Measurements from ENCODE around the gene PAX5. TPM values are rescaled to one million over a fixed set of nuclear protein-coding genes. Genes with fewer than 3 reads are reported as not detected.

Gene PAX5
- polyA plus RNA-seq, 1 donor from 2014 or later: not detected

DNA sequence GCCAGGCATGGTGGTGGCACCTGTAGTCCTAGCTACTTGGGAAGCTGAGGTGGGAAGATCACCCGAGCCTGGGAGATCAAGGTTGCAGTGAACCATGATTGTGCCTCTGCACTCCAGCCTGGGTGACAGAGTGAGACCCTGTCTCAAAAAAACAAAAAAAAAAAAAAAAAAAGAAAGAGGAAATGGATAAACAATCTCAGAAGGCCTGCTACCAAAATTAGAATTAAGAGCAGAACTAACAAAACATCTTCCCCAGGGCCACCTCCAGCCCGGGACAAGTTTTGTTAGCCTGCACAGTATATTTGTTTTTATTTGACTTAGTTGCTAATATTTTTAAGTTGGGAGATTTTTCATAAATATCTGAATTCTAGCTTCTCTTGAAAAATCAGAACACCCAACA lies 23.1 kb downstream of the PAX5 start:
- Histone ChIP-seq H4K20me1 (ENCODE audit: insufficient read depth) (no peaks in the 10 kb centered on the region), H3K4me2 (ENCODE audit: low read length) (no peak overlapping the region), H3K4me3 (ENCODE audit: low read length) (no peak overlapping the region), H3K9ac (ENCODE audit: low read length) (no peak overlapping the region), H3K9me3 (ENCODE audit: low read length) (no peaks in the 10 kb centered on the region), H3F3A (ENCODE audit: insufficient read depth, low read length, poor library complexity, severe bottlenecking) (no peaks in the 10 kb centered on the region), H3K9me2 (ENCODE audit: insufficient read depth, low read length) (no peaks in the 10 kb centered on the region), H3K79me2 (replicated peaks; ENCODE audit: insufficient read depth, low read length) (no peaks in the 10 kb centered on the region), H3K36me3 (ENCODE audit: insufficient read depth, low read length) (no peaks in the 10 kb centered on the region), H3K27ac (ENCODE audit: low read length) (no peak overlapping the region), H2AFZ (ENCODE audit: low read depth, low read length) (no peak overlapping the region), H3K27me3 (ENCODE audit: insufficient read depth, low read depth, low read length) (peaks cover 16% of the 10 kb centered on the region)
- TF ChIP-seq EP300 (conservative IDR thresholded peaks at IDR 0.05; ENCODE audit: poor library complexity, severe bottlenecking) (no peak), MXI1 (conservative IDR thresholded peaks at IDR 0.05; ENCODE audit: poor library complexity, severe bottlenecking) (no peak), RAD21 (conservative IDR thresholded peaks at IDR 0.05) (no peak), POLR2AphosphoS5 (IDR thresholded peaks at IDR 0.05) (no peak), SMC3 (conservative IDR thresholded peaks at IDR 0.05; ENCODE audit: poor library complexity) (no peak), EZH2 (IDR thresholded peaks at IDR 0.05; ENCODE audit: borderline replicate concordance, insufficient read depth, low read length, poor library complexity, severe bottlenecking) (no peak), TAF1 (IDR thresholded peaks at IDR 0.05; ENCODE audit: low read depth) (no peak)
- TF ChIP-seq, protein P1, sequence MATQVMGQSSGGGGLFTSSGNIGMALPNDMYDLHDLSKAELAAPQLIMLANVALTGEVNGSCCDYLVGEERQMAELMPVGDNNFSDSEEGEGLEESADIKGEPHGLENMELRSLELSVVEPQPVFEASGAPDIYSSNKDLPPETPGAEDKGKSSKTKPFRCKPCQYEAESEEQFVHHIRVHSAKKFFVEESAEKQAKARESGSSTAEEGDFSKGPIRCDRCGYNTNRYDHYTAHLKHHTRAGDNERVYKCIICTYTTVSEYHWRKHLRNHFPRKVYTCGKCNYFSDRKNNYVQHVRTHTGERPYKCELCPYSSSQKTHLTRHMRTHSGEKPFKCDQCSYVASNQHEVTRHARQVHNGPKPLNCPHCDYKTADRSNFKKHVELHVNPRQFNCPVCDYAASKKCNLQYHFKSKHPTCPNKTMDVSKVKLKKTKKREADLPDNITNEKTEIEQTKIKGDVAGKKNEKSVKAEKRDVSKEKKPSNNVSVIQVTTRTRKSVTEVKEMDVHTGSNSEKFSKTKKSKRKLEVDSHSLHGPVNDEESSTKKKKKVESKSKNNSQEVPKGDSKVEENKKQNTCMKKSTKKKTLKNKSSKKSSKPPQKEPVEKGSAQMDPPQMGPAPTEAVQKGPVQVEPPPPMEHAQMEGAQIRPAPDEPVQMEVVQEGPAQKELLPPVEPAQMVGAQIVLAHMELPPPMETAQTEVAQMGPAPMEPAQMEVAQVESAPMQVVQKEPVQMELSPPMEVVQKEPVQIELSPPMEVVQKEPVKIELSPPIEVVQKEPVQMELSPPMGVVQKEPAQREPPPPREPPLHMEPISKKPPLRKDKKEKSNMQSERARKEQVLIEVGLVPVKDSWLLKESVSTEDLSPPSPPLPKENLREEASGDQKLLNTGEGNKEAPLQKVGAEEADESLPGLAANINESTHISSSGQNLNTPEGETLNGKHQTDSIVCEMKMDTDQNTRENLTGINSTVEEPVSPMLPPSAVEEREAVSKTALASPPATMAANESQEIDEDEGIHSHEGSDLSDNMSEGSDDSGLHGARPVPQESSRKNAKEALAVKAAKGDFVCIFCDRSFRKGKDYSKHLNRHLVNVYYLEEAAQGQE (IDR thresholded peaks at IDR 0.05; ENCODE audit: borderline replicate concordance): no peak
- TF ChIP-seq, protein P2, sequence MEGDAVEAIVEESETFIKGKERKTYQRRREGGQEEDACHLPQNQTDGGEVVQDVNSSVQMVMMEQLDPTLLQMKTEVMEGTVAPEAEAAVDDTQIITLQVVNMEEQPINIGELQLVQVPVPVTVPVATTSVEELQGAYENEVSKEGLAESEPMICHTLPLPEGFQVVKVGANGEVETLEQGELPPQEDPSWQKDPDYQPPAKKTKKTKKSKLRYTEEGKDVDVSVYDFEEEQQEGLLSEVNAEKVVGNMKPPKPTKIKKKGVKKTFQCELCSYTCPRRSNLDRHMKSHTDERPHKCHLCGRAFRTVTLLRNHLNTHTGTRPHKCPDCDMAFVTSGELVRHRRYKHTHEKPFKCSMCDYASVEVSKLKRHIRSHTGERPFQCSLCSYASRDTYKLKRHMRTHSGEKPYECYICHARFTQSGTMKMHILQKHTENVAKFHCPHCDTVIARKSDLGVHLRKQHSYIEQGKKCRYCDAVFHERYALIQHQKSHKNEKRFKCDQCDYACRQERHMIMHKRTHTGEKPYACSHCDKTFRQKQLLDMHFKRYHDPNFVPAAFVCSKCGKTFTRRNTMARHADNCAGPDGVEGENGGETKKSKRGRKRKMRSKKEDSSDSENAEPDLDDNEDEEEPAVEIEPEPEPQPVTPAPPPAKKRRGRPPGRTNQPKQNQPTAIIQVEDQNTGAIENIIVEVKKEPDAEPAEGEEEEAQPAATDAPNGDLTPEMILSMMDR (IDR thresholded peaks at IDR 0.05; ENCODE audit: poor library complexity, severe bottlenecking): no peak

DNA sequence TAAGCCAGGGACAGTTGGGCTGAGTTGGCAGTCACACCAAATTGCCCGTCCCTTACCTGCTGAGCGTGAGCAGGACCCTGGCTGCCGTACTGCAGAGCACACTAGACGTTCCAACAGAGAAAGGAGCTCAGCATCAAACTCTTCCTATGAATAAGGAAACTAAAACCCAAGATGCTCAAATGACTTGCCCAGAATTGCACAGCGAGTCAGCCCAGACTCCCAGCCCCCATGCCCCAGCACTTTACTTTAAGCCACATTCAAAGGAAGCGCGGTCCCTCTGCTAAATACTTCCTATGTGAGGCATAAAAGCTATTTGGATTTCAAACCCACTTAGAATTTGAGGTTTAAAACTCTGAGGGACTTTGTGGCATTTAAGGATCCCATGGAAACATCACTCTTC lies 23.9 kb downstream of the PAX5 start:
- Histone ChIP-seq H3K4me2 (ENCODE audit: low read length) (no peak overlapping the region), H3K27me3 (ENCODE audit: insufficient read depth, low read depth, low read length) (peaks cover 22% of the 10 kb centered on the region), H3F3A (ENCODE audit: insufficient read depth, low read length, poor library complexity, severe bottlenecking) (no peaks in the 10 kb centered on the region), H3K9ac (ENCODE audit: low read length) (no peak overlapping the region), H4K20me1 (ENCODE audit: insufficient read depth) (no peaks in the 10 kb centered on the region), H3K4me3 (ENCODE audit: low read length) (no peak overlapping the region), H3K36me3 (ENCODE audit: insufficient read depth, low read length) (no peaks in the 10 kb centered on the region), H3K9me3 (ENCODE audit: low read length) (no peaks in the 10 kb centered on the region), H2AFZ (ENCODE audit: low read depth, low read length) (no peak overlapping the region), H3K27ac (ENCODE audit: low read length) (no peak overlapping the region), H3K9me2 (ENCODE audit: insufficient read depth, low read length) (no peaks in the 10 kb centered on the region), H3K79me2 (replicated peaks; ENCODE audit: insufficient read depth, low read length) (no peaks in the 10 kb centered on the region)
- no peak for TF ChIP-seq RAD21 (conservative IDR thresholded peaks at IDR 0.05)
- no peak for TF ChIP-seq MXI1 (conservative IDR thresholded peaks at IDR 0.05; ENCODE audit: poor library complexity, severe bottlenecking)
- TF ChIP-seq SMC3 (conservative IDR thresholded peaks at IDR 0.05; ENCODE audit: poor library complexity): no peak
- no peak for TF ChIP-seq EP300 (conservative IDR thresholded peaks at IDR 0.05; ENCODE audit: poor library complexity, severe bottlenecking)
- no peak for TF ChIP-seq TAF1 (IDR thresholded peaks at IDR 0.05; ENCODE audit: low read depth)
- TF ChIP-seq, protein P2 (IDR thresholded peaks at IDR 0.05; ENCODE audit: poor library complexity, severe bottlenecking): no peak
- no peak for TF ChIP-seq POLR2AphosphoS5 (IDR thresholded peaks at IDR 0.05)
- no peak for TF ChIP-seq EZH2 (IDR thresholded peaks at IDR 0.05; ENCODE audit: borderline replicate concordance, insufficient read depth, low read length, poor library complexity, severe bottlenecking)
- TF ChIP-seq, protein P1 (IDR thresholded peaks at IDR 0.05; ENCODE audit: borderline replicate concordance): no peak
